ENCODE results near the gene PRKAB1.

Gene PRKAB1

GRCh38 chr12:119676573-119676972 is 8.6 kb downstream of the PRKAB1 start:
- Histone ChIP-seq H3K4me2 (ENCODE audit: low read length) (no peak overlapping the region), H3K4me3 (ENCODE audit: low read length) (no peak overlapping the region), H3K79me2 (ENCODE audit: low read length) (0 out of 2 replicates have a peak, but pooled peaks cover 3% of the 10 kb centered on the region), H3K4me1 (ENCODE audit: low read length) (peaks cover 5% of the 10 kb centered on the region), H4K20me1 (ENCODE audit: insufficient read depth, low read length) (no peaks in the 10 kb centered on the region), H3K9me3 (ENCODE audit: insufficient read depth, low read length) (no peaks in the 10 kb centered on the region), H3K27me3 (ENCODE audit: low read depth, low read length) (no peaks in the 10 kb centered on the region), H2AFZ (ENCODE audit: low read depth, low read length) (no peak overlapping the region), H3K36me3 (replicated peaks; ENCODE audit: low read depth, low read length) (peaks cover 83% of the 10 kb centered on the region), H3K9ac (ENCODE audit: low read length) (no peak overlapping the region), H3K27ac (ENCODE audit: low read length) (no peak overlapping the region)
- TF ChIP-seq EZH2phosphoT487 (IDR thresholded peaks at IDR 0.05; ENCODE audit: low read depth) = no peak

GRCh38 chr12:119678459-119678858 is 10.5 kb downstream of the PRKAB1 start:
- TF ChIP-seq CTCF (IDR thresholded peaks at IDR 0.05; ENCODE audit: low read depth, low read length) (no peak), EZH2phosphoT487 (IDR thresholded peaks at IDR 0.05; ENCODE audit: low read depth) (no peak)
- no peak overlapping the region for H3K4me3 ChIP-seq (ENCODE audit: low read length)
- peaks cover 22% of the 10 kb centered on the region for H3K4me1 ChIP-seq (ENCODE audit: low read length)
- H3K9ac ChIP-seq (ENCODE audit: low read length) = no peak overlapping the region
- H3K9me3 ChIP-seq (ENCODE audit: insufficient read depth, low read length) = no peaks in the 10 kb centered on the region
- no peaks in the 10 kb centered on the region for H3K27me3 ChIP-seq (ENCODE audit: low read depth, low read length)
- no peak overlapping the region for H3K27ac ChIP-seq (ENCODE audit: low read length)
- H3K79me2 ChIP-seq (ENCODE audit: low read length) = no peaks in the 10 kb centered on the region
- H3K4me2 ChIP-seq (ENCODE audit: low read length) = no peak overlapping the region
- no peaks in the 10 kb centered on the region for H4K20me1 ChIP-seq (ENCODE audit: insufficient read depth, low read length)
- peaks cover 83% of the 10 kb centered on the region for H3K36me3 ChIP-seq (replicated peaks; ENCODE audit: low read depth, low read length)
- H2AFZ ChIP-seq (ENCODE audit: low read depth, low read length) = no peak overlapping the region

- H2AFZ ChIP-seq (ENCODE audit: low read depth, low read length) = no peak overlapping the region
- peaks cover 22% of the 10 kb centered on the region for H3K4me1 ChIP-seq (ENCODE audit: low read length)
- H4K20me1 ChIP-seq (ENCODE audit: insufficient read depth, low read length) = no peaks in the 10 kb centered on the region
- TF ChIP-seq EZH2phosphoT487 (IDR thresholded peaks at IDR 0.05; ENCODE audit: low read depth) (no peak), CTCF (IDR thresholded peaks at IDR 0.05; ENCODE audit: low read depth, low read length) (no peak)
- no peak overlapping the region for H3K4me3 ChIP-seq (ENCODE audit: low read length)
- no peak overlapping the region for H3K27ac ChIP-seq (ENCODE audit: low read length)
- no peaks in the 10 kb centered on the region for H3K9me3 ChIP-seq (ENCODE audit: insufficient read depth, low read length)
- H3K79me2 ChIP-seq (ENCODE audit: low read length) = no peaks in the 10 kb centered on the region
- no peak overlapping the region for H3K4me2 ChIP-seq (ENCODE audit: low read length)
- H3K27me3 ChIP-seq (ENCODE audit: low read depth, low read length) = no peaks in the 10 kb centered on the region
- H3K36me3 ChIP-seq (replicated peaks; ENCODE audit: low read depth, low read length) = peaks cover 78% of the 10 kb centered on the region
- H3K9ac ChIP-seq (ENCODE audit: low read length) = no peak overlapping the region
These were observed 11.1 kb downstream of the PRKAB1 start for GRCh38 chr12:119679081-119679480.

- H2AFZ ChIP-seq (ENCODE audit: low read depth, low read length) = no peak overlapping the region
- no peaks in the 10 kb centered on the region for H3K9me3 ChIP-seq (ENCODE audit: insufficient read depth, low read length)
- H3K4me1 ChIP-seq (ENCODE audit: low read length) = peaks cover 22% of the 10 kb centered on the region
- H3K36me3 ChIP-seq (replicated peaks; ENCODE audit: low read depth, low read length) = peaks cover 74% of the 10 kb centered on the region
- no peak overlapping the region for H3K27ac ChIP-seq (ENCODE audit: low read length)
- no peak overlapping the region for H3K4me3 ChIP-seq (ENCODE audit: low read length)
- no peaks in the 10 kb centered on the region for H3K79me2 ChIP-seq (ENCODE audit: low read length)
- no peak overlapping the region for H3K9ac ChIP-seq (ENCODE audit: low read length)
- no peak for TF ChIP-seq CTCF (IDR thresholded peaks at IDR 0.05; ENCODE audit: low read depth, low read length)
- no peak for TF ChIP-seq EZH2phosphoT487 (IDR thresholded peaks at IDR 0.05; ENCODE audit: low read depth)
- H3K27me3 ChIP-seq (ENCODE audit: low read depth, low read length) = no peaks in the 10 kb centered on the region
- H3K4me2 ChIP-seq (ENCODE audit: low read length) = no peak overlapping the region
- H4K20me1 ChIP-seq (ENCODE audit: insufficient read depth, low read length) = no peaks in the 10 kb centered on the region
These were observed 11.6 kb downstream of the PRKAB1 start for GRCh38 chr12:119679490-119679889.

- peaks cover 22% of the 10 kb centered on the region for H3K4me1 ChIP-seq (ENCODE audit: low read length)
- no peaks in the 10 kb centered on the region for H3K27me3 ChIP-seq (ENCODE audit: low read depth, low read length)
- TF ChIP-seq CTCF (IDR thresholded peaks at IDR 0.05; ENCODE audit: low read depth, low read length) (no peak), EZH2phosphoT487 (IDR thresholded peaks at IDR 0.05; ENCODE audit: low read depth) (no peak)
- no peaks in the 10 kb centered on the region for H4K20me1 ChIP-seq (ENCODE audit: insufficient read depth, low read length)
- no peak overlapping the region; the same call in 1 of the 2 replicates for H3K27ac ChIP-seq (ENCODE audit: low read length)
- no peak overlapping the region for H3K4me2 ChIP-seq (ENCODE audit: low read length)
- H3K36me3 ChIP-seq (replicated peaks; ENCODE audit: low read depth, low read length) = peaks cover 63% of the 10 kb centered on the region
- no peak overlapping the region for H2AFZ ChIP-seq (ENCODE audit: low read depth, low read length)
- H3K79me2 ChIP-seq (ENCODE audit: low read length) = no peaks in the 10 kb centered on the region
- H3K9ac ChIP-seq (ENCODE audit: low read length) = no peak overlapping the region
- H3K9me3 ChIP-seq (ENCODE audit: insufficient read depth, low read length) = no peaks in the 10 kb centered on the region
- no peak overlapping the region for H3K4me3 ChIP-seq (ENCODE audit: low read length)
These were observed 13.2 kb downstream of the PRKAB1 start for GRCh38 chr12:119681111-119681510.

All from OCI-LY3 (cell line).